H1 (cell line): ENCODE data around the gene PLXDC2. TPM values are rescaled to one million over a fixed set of nuclear protein-coding genes. Genes with fewer than 3 reads are reported as not detected.

ENCODE experiments used
- BACH1 ChIP-seq: IDR thresholded peaks from 2 replicates; pipeline ENCODE4 v1.6.1; 2012; ENCODE audit warnings: low read length, improper control_type of control experiment
- HDAC6 ChIP-seq: IDR thresholded peaks from one replicate; pipeline ENCODE4 v1.7.1; 2012; ENCODE audit warnings: low read depth, mild to moderate bottlenecking, inconsistent platforms, low read length, moderate library complexity
- JUND ChIP-seq: IDR thresholded peaks from 2 replicates; pipeline ENCODE4 v1.6.1; 2011; ENCODE audit warnings: mild to moderate bottlenecking, improper control_type of control experiment, low read length
- SIN3A ChIP-seq, 2 experiments: IDR thresholded peaks in 1 of 2; conservative IDR thresholded peaks in 1 of 2; 2 replicates each; pipeline ENCODE4 v1.6.1; 2011 to 2012; ENCODE audit warnings: low read length in 2 of 2, improper control_type of control experiment in 1 of 2, low read depth in 1 of 2, mild to moderate bottlenecking in 1 of 2
- polyA plus RNA-seq, 7 experiments: library from polyadenylated mRNA; depleted of rRNA in 3 of 7; stranded (reverse) in 5 of 7; unstranded in 2 of 7; fragments of >200 nt in 5 of 7; fragments of 200-250 nt in 2 of 7; gene quantifications; 1 replicate in 5 of 7; 2 replicates in 1 of 7; 4 replicates in 1 of 7; pipeline versions ENCODE4 v1.2.1 to v1.2.3, GENCODE V29; 2011 to 2013; ENCODE audit warnings: missing spikeins in 2 of 7, mixed read lengths in 2 of 7
- total RNA-seq: library from RNA; stranded (reverse); fragmentation: NEBNext Ultra II Directional; extraction: Animal tissue kit (Norgen Biotek cat#: 25700); gene quantifications from 2 replicates; pipeline ENCODE4 v1.2.1, GENCODE V29; 2021

PLXDC2 gene
- total and polyA plus RNA-seq, 2 of the 8 experiments (the other 6 are each of a cell fraction or from before 2014, with no cell fraction given), result 23.0 to 40.5 TPM

- TF ChIP-seq SIN3A (conservative IDR thresholded peaks at IDR 0.05 in 1 of 2, IDR thresholded peaks at IDR 0.05 in 1 of 2; ENCODE audit: low read depth in 1 of 2, low read length in 2 of 2), result no peak
- no peak for TF ChIP-seq BACH1
- TF ChIP-seq HDAC6, result no peak
- no peak for TF ChIP-seq JUND
- TF ChIP-seq, all 59 proteins: peak for 0
Observed at GRCh38 chr10:19904202-19904661, 88.0 kb downstream of the PLXDC2 start (continued).
